HG02943 (cell line): ENCODE results near the gene LBH.

ENCODE experiments used
- ATAC-seq: cut with Tn5 transposase; IDR thresholded peaks from one replicate; pipeline ENCODE4 v1.9.1; 2021; ENCODE audit warnings: mild to moderate bottlenecking, low read depth, moderate library complexity; ENCODE audit not compliant: unreplicated experiment

The LBH gene

DNA sequence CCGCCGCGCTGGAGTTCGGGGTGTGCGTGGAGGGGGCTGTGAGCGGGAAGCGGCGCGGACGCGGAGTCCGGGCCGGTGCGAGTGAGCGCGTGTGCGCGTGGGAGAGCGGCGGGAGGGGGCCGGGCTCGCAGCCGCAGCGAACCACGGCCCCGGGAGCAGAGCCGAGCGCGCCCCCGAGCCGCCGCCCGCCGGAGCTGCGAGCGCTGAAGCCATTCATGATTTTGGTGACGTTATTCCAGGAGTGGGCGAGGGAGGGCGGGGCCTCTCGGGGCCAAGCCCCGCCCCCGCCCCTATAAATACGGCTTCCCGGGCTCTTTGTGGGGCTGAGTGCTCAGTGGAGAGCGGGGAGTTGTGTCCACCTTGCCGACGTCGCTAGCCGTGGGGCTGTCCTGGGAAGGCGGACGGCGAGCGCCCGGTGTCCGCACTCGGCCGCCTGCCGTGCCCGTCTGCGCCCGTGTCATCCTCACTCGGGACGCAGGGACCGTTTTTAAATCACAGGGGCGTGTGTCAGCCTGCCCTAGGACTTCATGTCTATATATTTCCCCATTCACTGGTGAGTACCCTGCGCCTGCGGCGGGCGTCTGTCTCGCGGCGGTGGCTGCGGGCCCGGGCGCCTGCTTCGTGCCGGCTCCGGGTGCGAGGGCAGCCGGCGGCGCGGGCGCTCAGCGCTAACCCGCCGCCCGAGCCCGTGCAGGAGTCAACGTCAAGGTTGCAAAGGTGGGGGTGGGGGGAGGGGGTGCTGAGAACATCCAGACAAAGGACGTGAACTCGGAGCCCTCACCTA, at the start of gene LBH:
Gene LBH (plus strand): TSS at position 323 of the 784 bp plus-strand sequence. CDS start 205 bp downstream, at position 528.
- peak; percentile 45 for ATAC-seq

DNA sequence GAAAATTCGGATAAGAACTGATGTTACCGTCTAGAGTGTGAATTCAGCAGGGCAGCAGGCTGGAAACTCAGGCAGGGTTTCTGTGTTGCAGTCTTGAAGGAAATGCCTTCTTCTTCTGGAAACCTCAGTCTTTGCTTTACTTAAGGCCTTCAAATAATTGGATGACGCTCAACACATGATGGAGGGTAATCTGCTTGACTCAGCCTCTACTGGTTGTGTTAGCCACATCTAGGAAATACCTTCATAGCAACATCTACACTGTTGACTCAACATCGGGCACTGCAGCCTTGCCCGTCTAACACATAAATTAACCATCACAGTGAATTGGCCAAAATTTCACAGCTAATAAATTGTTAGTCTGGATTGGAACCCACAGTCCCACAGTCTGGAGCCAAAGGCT, 47.3 kb upstream of the LBH start:
- ATAC-seq: no peak

DNA sequence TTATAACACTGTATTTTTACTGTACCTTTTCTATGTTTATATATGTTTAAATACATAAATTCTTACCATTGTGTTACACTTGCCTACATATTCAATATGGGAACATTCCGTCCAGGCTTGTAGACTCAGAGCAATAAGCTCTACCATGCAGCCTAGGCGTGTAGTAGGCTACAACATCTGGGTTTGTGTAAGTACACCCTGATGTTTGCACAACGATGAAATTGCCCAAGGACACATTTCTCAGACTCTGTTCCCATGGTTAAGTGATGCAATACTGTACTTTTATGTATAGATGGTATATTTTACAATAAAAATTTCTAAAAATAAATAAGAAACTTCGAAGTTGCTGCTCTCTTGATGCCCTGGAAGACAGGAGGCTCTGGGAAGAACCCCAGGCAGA, 46.2 kb upstream of the LBH start:
- no peak for ATAC-seq

DNA sequence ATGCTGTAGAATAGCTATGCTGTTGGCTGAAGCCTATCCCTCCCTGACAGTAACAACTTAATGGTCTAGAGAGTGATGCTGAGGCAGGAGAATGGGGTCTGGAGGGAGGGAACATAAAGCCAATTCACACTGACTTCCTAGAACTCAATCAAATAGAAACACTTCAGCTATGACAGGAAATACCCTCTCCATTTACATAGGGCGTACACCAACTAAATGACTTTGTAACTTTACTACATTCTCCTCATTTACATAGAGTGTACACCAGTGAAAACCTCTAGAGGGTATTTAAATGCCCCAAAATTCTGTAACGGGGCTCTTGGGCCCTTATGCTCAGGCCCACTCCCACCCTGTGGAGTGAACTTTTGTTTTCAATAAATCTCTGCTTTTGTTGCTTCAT, 43.0 kb upstream of the LBH start:
- ATAC-seq: no peak

DNA sequence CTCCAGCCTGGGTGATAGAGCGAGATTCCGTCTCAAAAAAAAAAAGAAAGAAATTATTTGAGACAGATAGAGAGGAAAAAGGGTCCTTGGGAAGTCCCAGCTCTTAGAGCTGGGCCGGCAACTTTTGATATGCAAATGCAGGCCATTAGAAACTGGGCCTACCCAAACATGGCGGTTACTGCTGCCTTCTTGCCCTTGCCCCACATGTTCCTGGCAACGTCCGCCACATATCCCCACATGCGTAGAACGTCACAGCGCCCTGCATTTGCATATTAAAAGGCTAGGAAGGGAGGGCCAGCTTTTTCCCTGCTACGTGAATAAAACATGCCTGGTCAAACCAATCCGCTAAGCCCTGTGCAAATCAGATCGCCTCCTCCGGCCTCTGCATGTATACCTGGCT, 40.7 kb upstream of the LBH start:
- ATAC-seq: no peak

DNA sequence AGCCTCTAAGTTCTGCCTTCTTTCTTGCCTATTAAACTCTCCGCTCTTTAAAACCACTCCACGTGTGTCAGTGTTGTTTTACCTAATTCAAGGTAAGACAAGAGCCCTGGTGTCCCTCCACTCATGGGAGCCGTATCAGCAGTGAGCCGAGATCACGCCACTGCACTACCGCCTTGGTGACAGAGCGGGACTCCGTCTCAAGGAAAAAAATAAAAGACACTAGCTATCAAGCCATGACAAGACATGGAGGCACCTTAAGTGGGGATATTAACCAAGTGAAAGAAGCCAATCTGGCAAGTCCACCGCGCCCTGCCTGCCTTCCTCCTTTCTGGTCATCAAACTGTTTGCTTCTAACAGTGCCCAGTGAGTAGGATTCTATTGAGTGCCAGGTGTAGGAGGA, 40.2 kb upstream of the LBH start:
- ATAC-seq: no peak

DNA sequence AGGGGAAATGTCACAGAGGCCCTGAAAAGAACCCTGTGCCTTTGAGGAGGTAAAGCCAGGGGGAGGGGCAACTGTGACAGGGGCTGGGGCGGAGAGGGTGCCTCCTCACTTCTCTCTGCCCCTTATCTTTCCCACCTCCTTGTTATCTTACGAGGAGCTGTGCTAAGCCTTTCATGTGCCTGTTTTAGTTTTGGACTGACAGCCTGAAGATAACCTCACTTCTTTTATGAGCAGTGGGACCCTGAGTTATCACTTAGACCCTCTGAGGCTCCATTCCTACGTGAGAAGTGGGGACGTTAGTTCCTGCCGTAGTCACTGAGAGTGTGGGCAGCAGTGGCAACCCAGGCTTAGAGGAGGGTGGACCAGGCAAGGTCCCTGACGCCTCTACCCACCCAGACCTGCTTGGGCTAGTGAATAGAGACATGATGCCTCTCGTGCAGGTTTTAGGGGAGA, 39.5 kb upstream of the LBH start:
- no peak for ATAC-seq

DNA sequence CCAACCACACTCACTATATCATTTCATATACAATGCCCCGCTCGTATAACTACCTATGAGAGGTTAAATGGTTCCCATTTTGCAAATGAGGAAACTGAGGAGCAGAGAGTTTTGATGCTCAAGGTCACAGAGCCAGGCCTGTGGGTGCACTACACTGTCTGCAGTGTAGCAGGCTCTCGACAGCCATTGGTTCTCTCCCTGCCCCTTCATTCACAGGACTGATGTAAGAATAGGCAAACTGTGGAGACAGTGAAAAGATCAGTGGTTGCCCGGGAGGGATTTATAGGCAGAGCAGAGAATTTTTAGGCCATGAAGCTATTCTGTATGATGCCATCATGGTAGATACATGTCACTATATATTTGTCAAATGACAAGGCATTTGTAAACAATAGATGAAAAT, 39.0 kb upstream of the LBH start:
- ATAC-seq: no peak

DNA sequence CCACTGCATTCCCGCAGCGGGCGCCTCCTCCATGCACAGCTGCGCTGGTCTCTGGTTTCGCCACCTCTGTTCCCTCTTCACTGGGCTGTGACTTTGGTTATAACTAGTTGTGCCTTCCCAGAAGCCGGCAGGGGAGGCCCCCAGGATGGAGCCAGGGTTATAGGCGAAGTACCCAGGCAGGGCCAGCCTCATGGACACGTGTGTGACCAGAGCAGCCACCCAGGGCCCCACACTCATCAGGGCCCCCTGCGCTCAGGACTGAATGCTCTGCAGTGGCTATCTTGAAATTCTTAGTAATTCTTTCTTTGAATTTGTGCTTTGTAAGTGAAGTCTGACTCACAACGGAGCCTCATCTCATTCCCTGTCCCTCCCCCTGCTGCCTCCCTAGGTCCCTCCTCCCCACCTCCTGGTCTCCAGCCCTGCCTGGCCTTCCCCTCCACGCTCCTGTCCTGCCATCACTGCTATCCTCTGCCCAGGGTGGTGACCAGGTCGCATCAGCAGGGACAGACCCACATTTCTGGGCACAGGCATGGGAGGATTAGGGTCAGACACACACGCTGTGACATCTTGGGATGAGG, 38.1 kb upstream of the LBH start:
- no peak for ATAC-seq

DNA sequence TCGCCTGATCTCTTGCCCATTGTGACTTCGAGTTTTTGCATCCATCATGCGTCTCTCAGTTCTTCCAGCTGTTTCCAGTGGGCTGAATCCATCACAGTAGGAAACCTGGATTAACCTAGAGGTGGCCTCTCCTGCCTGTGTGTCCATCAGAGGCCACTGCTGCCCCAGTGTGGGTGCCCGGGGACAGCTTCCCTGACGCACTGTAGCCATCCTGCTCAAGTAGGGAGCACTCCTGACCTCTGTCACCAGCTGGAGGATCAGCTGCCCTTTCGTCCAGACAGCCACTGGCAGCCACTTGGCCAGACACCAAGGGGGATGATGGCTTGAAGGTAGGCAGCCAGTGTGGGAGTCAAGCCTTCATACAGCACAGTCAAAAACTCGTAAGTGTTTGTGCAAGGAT, 36.9 kb upstream of the LBH start:
- ATAC-seq: no peak

DNA sequence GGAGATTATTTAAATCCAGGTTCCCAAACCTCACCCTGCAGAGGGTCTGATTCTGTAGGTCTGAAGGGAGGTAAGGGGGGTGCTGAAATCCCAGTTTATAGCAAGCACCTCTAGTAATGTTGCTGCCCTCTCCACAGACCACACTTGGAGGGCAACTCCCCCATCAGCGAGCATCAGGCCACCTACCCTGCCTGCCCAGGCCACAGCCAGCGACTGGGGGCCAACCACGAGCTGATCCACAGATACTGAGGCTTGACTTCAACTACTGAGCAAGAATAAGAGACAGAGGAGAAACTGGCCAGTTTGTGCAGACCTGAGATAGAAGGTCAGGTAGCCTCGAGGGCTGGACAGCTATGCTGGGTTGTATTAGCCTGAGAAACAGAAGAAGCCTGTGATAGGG, 36.3 kb upstream of the LBH start:
- no peak for ATAC-seq

DNA sequence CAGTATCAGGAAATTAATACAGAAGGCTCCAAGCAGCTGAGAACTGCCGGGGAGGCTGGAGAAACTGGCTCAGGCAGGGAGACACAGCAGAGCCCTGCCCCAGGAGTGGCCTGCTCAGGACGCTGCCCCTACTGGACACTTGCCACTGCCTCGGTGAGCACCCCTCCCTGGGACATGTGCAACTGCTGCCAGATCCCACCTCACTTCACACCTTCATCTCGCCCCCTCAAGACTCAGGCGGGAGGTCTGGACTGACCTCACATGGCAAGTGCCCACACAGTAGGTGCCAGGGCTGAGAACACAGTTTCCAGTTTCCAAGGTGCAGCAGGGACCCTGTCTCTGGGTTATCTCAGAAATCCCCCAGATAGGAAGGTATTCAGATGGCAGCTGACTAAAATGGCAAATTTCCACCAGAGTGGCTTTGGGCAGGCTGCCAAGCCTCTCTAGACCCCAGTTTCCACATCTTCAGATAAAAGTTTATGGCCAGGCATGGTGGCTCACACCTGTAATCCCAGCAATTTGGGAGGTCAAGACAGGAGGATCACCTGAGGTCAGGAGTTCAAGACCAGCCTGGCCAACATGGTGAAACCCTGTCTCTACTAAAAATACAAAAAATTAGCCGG, 33.7 kb upstream of the LBH start:
- ATAC-seq: no peak

DNA sequence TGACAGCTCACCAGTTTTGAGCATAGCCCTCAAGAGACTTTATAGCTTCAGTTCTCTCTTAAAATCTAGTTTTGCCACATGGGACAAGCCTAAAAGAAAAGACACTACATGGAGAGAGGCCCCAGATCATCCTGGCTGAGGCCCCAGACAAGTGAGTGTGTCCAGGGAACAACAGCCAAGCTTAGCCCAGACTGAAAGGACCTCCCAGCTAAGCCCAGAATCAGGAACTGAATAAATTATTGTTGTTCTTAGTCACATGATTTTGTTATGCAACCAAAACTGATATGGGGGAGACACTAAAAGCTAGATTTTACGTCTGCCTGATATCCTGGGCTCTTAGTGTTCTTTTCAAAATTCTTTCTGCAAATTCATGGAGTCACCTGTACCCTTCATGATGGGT, 29.3 kb upstream of the LBH start:
- ATAC-seq: no peak

DNA sequence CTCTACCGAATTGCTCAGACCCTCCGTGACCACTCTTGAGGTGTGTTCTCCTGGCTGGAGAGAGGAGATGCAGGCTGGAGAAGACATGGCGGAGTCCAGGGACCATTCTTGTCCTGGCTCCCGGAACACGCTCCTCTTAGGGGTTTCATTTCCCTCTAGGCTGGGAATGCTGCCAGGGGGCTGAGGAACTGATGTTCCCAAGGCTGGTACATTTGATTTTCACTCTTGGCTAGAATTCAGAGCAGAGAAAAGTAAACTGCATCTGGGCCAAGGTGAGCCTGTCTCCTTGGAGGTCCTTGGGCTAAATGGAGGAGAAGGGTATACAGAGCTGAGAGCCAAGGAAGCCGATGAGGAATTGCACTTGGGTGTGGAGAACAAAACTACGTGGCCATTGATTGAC, 28.2 kb upstream of the LBH start:
- ATAC-seq: no peak

DNA sequence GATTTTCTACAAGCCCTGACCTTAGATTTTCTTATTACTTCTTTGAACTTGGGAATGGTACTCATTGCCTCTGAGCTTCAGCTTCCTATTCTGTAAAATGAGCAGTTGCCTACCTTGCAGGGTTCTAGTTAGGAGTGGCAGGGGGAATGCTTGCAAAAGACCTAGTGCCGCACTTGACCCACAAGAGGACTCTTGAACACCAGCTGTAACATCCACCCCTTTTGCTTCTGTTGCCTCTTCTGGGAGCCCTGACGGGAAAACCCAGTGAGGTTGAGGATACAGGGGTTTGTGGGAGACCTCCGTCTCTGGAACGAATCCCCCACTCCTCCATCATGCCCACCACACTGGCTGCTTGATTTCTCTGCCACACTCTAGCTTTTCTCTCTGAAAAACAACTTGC, 27.1 kb upstream of the LBH start:
- ATAC-seq: no peak

DNA sequence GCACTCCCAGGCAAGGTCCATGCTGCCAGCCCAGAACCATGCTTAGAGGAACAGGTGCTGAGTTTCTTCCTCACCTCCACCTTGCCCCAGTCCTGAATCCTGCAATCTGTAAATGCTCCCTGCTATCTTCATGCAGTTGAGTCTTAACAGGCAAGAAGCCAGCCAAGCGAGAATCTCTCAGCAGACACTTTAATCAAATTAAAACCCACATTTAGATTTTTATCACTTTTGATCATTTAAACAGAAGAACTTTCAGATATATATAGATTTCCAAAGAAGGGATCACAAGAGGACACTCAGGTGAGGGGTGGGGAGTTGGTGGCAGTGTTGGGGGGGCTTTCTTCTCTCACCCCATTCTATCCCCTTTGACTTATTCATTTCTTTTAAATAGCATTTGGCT, 25.9 kb upstream of the LBH start:
- no peak for ATAC-seq

DNA sequence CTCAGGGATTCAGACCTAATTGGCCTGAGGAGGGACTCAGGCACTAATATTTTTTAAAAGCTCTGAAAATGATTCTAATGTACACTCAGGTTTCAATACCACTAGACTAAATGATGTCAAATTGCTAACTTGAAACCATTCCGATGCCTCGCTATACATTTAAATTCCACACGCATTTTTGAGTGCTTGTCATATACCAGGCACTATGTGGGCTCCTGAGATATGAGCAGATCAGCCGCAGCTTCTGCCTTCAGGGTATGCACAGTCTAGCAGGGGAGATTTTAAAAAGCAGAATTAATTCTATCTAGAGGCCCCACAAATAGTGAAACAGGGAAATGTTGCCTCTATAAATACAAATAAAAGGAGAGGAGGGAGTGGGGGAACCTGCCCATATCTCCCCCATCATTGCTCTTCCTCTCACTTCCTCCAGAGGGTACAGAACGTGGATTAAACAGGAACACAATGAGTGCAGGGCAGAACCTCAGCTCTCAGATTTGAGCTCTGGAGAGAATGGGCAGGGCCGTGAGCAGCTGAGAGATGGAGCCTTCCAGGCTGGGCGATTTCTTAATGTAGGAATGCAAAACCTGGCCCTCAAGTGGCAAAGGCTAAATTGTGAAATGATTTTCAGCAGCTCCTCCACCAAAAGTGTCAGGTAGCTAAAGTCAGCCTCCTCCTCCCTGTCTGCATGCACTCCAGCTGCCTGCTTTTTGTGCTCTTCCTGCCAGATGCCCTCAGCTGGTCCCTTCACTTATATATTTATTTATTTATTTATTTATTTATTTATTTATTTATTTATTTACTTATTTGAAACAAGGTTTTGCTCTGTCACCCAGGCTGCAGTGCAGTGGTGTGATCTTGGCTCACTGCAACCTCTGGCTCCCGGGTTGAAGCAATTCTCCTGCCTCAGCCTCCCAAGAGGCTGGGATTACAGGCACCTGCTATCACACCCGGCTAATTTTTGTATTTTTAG, 24.6 kb upstream of the LBH start:
- no peak for ATAC-seq

DNA sequence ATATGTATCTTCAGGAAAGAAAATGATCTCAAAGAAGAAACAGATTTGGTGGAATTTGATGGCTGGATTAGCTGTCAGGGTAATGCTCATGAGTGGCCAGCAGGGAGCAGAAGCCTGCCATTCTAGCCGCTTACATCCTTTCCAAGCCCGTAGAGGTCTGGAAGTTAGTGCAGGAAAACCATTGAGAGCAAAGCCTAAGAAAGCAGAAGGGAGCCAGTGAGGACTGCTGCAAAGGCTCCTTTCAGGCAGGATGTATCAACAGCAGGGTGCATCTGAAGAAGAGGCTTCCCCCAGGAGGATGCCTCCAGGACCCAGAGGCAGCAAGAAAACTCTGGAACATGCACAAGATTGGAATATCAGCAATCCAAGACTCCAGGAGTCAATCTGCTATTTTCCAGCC, 22.9 kb upstream of the LBH start:
- ATAC-seq: no peak

DNA sequence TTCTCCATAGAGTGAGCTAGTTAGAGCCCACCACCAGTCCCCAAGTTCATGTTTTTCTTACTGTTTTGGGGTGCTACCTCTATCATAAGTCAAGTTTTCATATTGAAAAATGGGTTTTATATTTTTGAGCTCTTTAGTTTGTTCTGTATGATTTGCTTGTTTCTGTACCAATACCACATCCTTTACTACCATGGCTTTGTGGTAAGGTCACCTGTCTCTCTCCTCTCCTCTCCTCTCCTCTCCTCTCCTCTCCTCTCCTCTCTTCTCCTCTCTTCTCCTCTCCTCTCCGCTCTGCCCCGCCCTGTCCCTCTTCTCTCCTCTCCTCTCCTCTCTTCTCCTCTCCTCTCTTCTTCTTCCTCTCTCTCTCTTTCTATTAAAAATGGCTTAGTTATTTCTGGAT, 22.1 kb upstream of the LBH start:
- no peak for ATAC-seq

DNA sequence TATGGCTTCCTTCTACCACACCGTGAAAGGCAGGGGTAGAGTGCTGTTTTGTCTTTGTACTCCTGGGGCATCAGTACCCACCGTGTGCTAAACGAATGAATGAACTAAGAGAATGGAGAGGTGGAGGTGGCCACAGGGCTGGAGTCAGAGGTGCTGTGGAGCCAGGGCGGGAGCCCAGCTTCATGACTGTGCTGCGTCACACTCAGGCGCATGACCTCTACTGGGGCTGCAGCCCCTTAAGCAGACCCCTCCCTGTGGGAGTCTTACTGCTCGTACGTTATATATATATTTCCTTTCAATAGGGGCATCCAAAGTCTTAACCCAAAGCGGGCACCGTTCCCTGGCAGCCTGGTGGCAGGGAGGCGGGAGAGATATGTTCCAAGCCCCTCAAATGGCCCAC, 18.0 kb upstream of the LBH start:
- ATAC-seq: no peak

DNA sequence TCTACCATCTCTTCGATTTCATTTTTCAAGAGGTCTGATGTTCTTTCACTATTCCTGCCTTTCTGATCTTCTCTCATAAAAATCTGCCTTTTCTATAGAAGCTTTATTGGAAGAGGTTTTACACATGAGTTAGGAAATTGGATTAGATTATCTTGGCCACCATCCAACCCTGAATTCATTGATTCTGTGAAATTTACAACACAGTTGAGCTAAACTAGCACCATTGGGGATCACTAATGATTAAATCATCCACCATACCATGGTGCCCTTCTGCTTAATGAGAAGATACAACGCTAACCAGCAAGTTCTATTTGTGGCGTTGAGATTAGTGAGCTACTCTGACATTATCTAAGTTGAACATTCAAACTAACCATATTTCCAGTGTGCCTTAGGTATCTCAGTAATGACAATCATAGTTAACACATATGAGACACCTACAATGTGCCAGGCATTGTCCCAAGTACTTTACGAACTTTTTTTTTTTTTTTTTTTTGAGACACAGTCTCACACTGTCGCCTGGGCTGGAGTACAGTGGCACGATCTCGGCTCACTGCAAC, 17.3 kb upstream of the LBH start:
- no peak for ATAC-seq
